Panc1 (cell line): ENCODE results near the gene CLEC6A. TPM values are rescaled to one million over a fixed set of nuclear protein-coding genes. Genes with fewer than 3 reads are reported as not detected.

Source experiments
- ATAC-seq: fragments of 200-7000 bp; cut with Tn5 transposase; 2 replicates; pipeline ENCODE4 v1.9.1; 2020; ENCODE audit warnings: mild to moderate bottlenecking, moderate library complexity
- BruUV-seq: library from RNA; stranded (reverse); fragments of 400-500 nt; replicated peaks from 2 replicates; lab custom pipeline; 2021; lab: Mats Ljungman, UMichigan
- CTCF ChIA-PET: fragments of 300-600 bp; sonication (Branson Sonifier 250); formaldehyde crosslinking; loops from one replicate; lab custom pipeline; 2022; ENCODE audit warnings: antibody characterized with exemption; lab: Charles Lee
- POLR2A ChIA-PET: fragments of 300-600 bp; sonication (Branson Sonifier 250); formaldehyde crosslinking; loops from one replicate; lab custom pipeline; 2022; ENCODE audit warnings: antibody characterized with exemption; lab: Charles Lee
- DNase-seq: peaks from one replicate; pipeline ENCODE4 v3.0.0-alpha.2; 2010; ENCODE audit warnings: low read depth, low spot score
- H3K27ac ChIP-seq: 2 replicates; pipeline ENCODE4 v1.5.1; 2011; ENCODE audit warnings: mild to moderate bottlenecking, low read length, inconsistent platforms
- H3K27me3 ChIP-seq: fragments of 200-500 bp; sonication (Bioruptor generic); 2 replicates; pipeline ENCODE4 v1.6.0; 2014; ENCODE audit warnings: low read length, inconsistent platforms; ENCODE audit not compliant: control insufficient read depth, insufficient read depth
- H3K36me3 ChIP-seq: fragments of 200-500 bp; sonication (Bioruptor generic); 2 replicates; pipeline ENCODE4 v1.5.1; 2014; ENCODE audit warnings: inconsistent platforms, mild to moderate bottlenecking, low read length, moderate library complexity; ENCODE audit not compliant: control insufficient read depth, insufficient read depth
- H3K4me1 ChIP-seq: 2 replicates; pipeline ENCODE4 v1.5.1; 2011; ENCODE audit warnings: inconsistent platforms, mild to moderate bottlenecking, low read length, moderate library complexity; ENCODE audit not compliant: control insufficient read depth, insufficient read depth
- H3K4me3 ChIP-seq, 2 experiments: 2 replicates each; pipeline ENCODE4 v1.5.1; 2011 to 2012; ENCODE audit warnings: low read depth in 2 of 2, low read length in 2 of 2, mild to moderate bottlenecking in 2 of 2, inconsistent platforms in 1 of 2, moderate library complexity in 1 of 2
- H3K9me3 ChIP-seq: fragments of 200-500 bp; sonication (Bioruptor generic); 2 replicates; pipeline ENCODE4 v1.5.1; 2014; ENCODE audit warnings: low read depth, mild to moderate bottlenecking, inconsistent platforms, low read length, moderate library complexity; ENCODE audit not compliant: control insufficient read depth, insufficient read depth
- POLR2AphosphoS5 ChIP-seq: IDR thresholded peaks from 2 replicates; pipeline ENCODE4 v1.6.1; 2012; ENCODE audit warnings: mild to moderate bottlenecking, low read depth, low read length, moderate library complexity
- SIN3A ChIP-seq: IDR thresholded peaks from 2 replicates; pipeline ENCODE4 v1.6.1; 2012; ENCODE audit warnings: low read depth, mild to moderate bottlenecking, low read length, moderate library complexity, borderline replicate concordance; ENCODE audit not compliant: insufficient read depth
- TCF7L2 ChIP-seq: IDR thresholded peaks from 2 replicates; pipeline ENCODE4 v1.6.1; 2011; ENCODE audit warnings: mild to moderate bottlenecking, low read depth, low read length, inconsistent platforms
- in situ Hi-C: cut with HindIII; loops from 2 replicates; pipeline ENCODE4 v1.10.0; 2016; ENCODE audit warnings: low sequenced_read_pairs, low pct_unique_long_range_greater_than_20kb
- intact Hi-C: fragments of 100-400 bp; cut with micrococcal nuclease; formaldehyde crosslinking; loops from one replicate; pipeline ENCODE4 v1.10.0; 2022; ENCODE audit not compliant: unreplicated experiment
- total RNA-seq: library from RNA; stranded (reverse); gene quantifications from one replicate; pipeline ENCODE4 v1.2.1, GENCODE V29; 2021; ENCODE audit not compliant: unreplicated experiment
- TF ChIP-seq, protein P1 (sequence below): fragments of 450-650 bp; IDR thresholded peaks from 2 replicates; pipeline ENCODE4 v1.5.1; 2017; ENCODE audit warnings: mild to moderate bottlenecking
- TF ChIP-seq, protein P2 (sequence below), 2 experiments: IDR thresholded peaks; 2 replicates each; pipeline ENCODE4 v1.6.1; 2011 to 2012; ENCODE audit warnings: low read depth in 2 of 2, control low read depth in 1 of 2, low read length in 1 of 2, mild to moderate bottlenecking in 1 of 2, moderate library complexity in 1 of 2; ENCODE audit not compliant: insufficient read depth in 1 of 2

Gene CLEC6A
- total RNA-seq, 1 experiment from 2014 or later = not detected

DNA sequence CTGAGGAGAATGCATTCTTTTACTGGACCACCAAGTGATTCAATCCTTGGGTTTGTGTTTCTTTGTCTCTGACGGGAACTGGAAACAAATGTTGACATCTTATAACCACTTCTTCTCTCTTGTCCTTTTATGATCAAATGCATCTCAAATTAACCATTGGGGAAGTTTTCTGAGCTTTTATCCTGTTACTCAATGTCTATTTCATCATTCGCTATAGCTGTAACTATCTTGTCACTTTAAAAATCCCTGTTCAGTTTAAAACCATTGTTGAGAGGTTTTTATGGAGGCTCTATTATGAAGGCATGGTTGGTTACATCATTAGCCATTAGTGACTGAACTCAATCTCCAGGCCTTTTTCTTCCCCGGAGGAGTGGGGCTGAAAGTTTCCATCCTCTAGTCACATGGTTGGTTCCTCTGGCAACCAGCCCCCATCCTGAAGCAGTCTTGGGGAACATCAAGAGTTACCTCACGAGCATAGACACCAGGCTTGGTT lies 2.7 kb upstream of the CLEC6A start:
- no peaks in the 10 kb centered on the region; the same call in 1 of the 2 replicates for H3K36me3 ChIP-seq
- in situ Hi-C loops = no loop called here
- H3K27ac ChIP-seq = no peak overlapping the region
- intact Hi-C loops = no loop called here
- H3K4me1 ChIP-seq = no peaks in the 10 kb centered on the region
- BruUV-seq = no TSS peak
- DNase-seq = no peak
- ChIA-PET CTCF (no interaction called here), POLR2A (no interaction called here)
- no peaks in the 10 kb centered on the region for H3K9me3 ChIP-seq
- no peak for TF ChIP-seq SIN3A
- TF ChIP-seq, protein P1, sequence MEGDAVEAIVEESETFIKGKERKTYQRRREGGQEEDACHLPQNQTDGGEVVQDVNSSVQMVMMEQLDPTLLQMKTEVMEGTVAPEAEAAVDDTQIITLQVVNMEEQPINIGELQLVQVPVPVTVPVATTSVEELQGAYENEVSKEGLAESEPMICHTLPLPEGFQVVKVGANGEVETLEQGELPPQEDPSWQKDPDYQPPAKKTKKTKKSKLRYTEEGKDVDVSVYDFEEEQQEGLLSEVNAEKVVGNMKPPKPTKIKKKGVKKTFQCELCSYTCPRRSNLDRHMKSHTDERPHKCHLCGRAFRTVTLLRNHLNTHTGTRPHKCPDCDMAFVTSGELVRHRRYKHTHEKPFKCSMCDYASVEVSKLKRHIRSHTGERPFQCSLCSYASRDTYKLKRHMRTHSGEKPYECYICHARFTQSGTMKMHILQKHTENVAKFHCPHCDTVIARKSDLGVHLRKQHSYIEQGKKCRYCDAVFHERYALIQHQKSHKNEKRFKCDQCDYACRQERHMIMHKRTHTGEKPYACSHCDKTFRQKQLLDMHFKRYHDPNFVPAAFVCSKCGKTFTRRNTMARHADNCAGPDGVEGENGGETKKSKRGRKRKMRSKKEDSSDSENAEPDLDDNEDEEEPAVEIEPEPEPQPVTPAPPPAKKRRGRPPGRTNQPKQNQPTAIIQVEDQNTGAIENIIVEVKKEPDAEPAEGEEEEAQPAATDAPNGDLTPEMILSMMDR = no peak
- TF ChIP-seq TCF7L2 = no peak
- TF ChIP-seq POLR2AphosphoS5 = no peak
- TF ChIP-seq, protein P2, sequence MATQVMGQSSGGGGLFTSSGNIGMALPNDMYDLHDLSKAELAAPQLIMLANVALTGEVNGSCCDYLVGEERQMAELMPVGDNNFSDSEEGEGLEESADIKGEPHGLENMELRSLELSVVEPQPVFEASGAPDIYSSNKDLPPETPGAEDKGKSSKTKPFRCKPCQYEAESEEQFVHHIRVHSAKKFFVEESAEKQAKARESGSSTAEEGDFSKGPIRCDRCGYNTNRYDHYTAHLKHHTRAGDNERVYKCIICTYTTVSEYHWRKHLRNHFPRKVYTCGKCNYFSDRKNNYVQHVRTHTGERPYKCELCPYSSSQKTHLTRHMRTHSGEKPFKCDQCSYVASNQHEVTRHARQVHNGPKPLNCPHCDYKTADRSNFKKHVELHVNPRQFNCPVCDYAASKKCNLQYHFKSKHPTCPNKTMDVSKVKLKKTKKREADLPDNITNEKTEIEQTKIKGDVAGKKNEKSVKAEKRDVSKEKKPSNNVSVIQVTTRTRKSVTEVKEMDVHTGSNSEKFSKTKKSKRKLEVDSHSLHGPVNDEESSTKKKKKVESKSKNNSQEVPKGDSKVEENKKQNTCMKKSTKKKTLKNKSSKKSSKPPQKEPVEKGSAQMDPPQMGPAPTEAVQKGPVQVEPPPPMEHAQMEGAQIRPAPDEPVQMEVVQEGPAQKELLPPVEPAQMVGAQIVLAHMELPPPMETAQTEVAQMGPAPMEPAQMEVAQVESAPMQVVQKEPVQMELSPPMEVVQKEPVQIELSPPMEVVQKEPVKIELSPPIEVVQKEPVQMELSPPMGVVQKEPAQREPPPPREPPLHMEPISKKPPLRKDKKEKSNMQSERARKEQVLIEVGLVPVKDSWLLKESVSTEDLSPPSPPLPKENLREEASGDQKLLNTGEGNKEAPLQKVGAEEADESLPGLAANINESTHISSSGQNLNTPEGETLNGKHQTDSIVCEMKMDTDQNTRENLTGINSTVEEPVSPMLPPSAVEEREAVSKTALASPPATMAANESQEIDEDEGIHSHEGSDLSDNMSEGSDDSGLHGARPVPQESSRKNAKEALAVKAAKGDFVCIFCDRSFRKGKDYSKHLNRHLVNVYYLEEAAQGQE (IDR thresholded peaks at IDR 0.05; ENCODE audit: insufficient read depth in 1 of 2, low read depth in 2 of 2, low read length in 1 of 2) = no peak
- H3K27me3 ChIP-seq = no peaks in the 10 kb centered on the region; the same call in 1 of the 2 replicates
- no peak overlapping the region for H3K4me3 ChIP-seq
- no peak for ATAC-seq

DNA sequence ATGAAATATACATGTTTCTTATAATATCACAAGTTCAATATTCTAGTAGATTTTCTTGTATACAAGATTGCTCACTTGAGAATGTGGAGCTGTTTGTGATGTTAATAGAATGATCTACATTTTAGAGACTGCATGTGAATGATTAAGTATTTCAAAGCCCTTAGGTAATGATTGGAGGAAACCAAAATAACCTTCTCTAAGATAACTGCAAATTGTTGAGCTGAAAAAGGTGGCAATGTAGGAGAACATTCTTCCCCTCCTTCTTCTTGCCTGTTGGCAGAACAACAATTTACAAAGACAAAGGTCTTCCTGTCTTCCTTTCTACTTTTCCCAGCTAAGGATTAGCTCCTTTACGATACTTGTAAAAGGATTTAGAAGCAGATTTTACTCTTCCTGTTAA lies 2.0 kb upstream of the CLEC6A start:
- Histone ChIP-seq H3K27ac (no peak overlapping the region), H3K27me3 (no peaks in the 10 kb centered on the region; the same call in 1 of the 2 replicates), H3K9me3 (no peaks in the 10 kb centered on the region), H3K36me3 (no peaks in the 10 kb centered on the region; the same call in 1 of the 2 replicates), H3K4me3 (no peak overlapping the region), H3K4me1 (no peaks in the 10 kb centered on the region)
- BruUV-seq = no TSS peak
- intact Hi-C loops = no loop called here
- TF ChIP-seq TCF7L2 = no peak
- TF ChIP-seq SIN3A = no peak
- TF ChIP-seq, protein P1 = no peak
- no peak for TF ChIP-seq POLR2AphosphoS5
- TF ChIP-seq, protein P2 (IDR thresholded peaks at IDR 0.05; ENCODE audit: insufficient read depth in 1 of 2, low read depth in 2 of 2, low read length in 1 of 2) = no peak
- in situ Hi-C loops = no loop called here
- POLR2A ChIA-PET = no interaction called here
- ATAC-seq = no peak
- CTCF ChIA-PET = no interaction called here
- DNase-seq = no peak
